NK-92 treated with Interleukin-12 subunit alpha and Interleukin-12 subunit beta, amount 100 ng/mL, for 24 hours (cell line): Measurements from ENCODE around the gene SND1.
"Not testable (repeated sequence)": the region's sequence is repeated elsewhere in the genome, so short reads cannot be mapped to it uniquely, and the experiment has no call there.

Experiments used
- DNase-seq: peaks from one replicate; lab custom pipeline; 2025; lab: John Stamatoyannopoulos, UW

SND1 gene

GRCh38 chr7:127652333-127653248, 597 bp downstream of the SND1 start:
- DNase-seq, result no peak

- no peak for DNase-seq
Measured at GRCh38 chr7:127653396-127653795, 1.4 kb downstream of the SND1 start.

GRCh38 chr7:127654404-127655394, 2.7 kb downstream of the SND1 start:
- no peak for DNase-seq

- no peak for DNase-seq
Measured at GRCh38 chr7:127655720-127656119, 3.7 kb downstream of the SND1 start.

GRCh38 chr7:127657500-127657899, 5.5 kb downstream of the SND1 start:
- DNase-seq, result no peak

- DNase-seq, result no peak
Measured at GRCh38 chr7:127658970-127659630, 7.1 kb downstream of the SND1 start.

- DNase-seq, result no peak
Measured at GRCh38 chr7:127665922-127666321, 13.9 kb downstream of the SND1 start.

GRCh38 chr7:127666602-127667001, 14.6 kb downstream of the SND1 start:
- DNase-seq, result no peak

- no peak for DNase-seq
Measured at GRCh38 chr7:127667017-127667670, 15.2 kb downstream of the SND1 start.

GRCh38 chr7:127667759-127668530, 16.0 kb downstream of the SND1 start:
- DNase-seq, result no peak

GRCh38 chr7:127671341-127671740, 19.3 kb downstream of the SND1 start:
- DNase-seq, result no peak

GRCh38 chr7:127673902-127674301, 21.9 kb downstream of the SND1 start:
- no peak for DNase-seq

- no peak for DNase-seq
Measured at GRCh38 chr7:127674361-127674760, 22.4 kb downstream of the SND1 start.

GRCh38 chr7:127674923-127675322, 22.9 kb downstream of the SND1 start:
- DNase-seq, result not testable (repeated sequence)

GRCh38 chr7:127675721-127676120, 23.7 kb downstream of the SND1 start:
- no peak for DNase-seq

- DNase-seq, result no peak
Measured at GRCh38 chr7:127677433-127678230, 25.6 kb downstream of the SND1 start.

GRCh38 chr7:127678337-127678736, 26.3 kb downstream of the SND1 start:
- DNase-seq, result no peak

- DNase-seq, result no peak
Measured at GRCh38 chr7:127678947-127679346, 27.0 kb downstream of the SND1 start.

- no peak for DNase-seq
Measured at GRCh38 chr7:127680983-127681382, 29.0 kb downstream of the SND1 start.

GRCh38 chr7:127682140-127682539, 30.1 kb downstream of the SND1 start:
- no peak for DNase-seq
